BLaER1 (cell line): Measurements from ENCODE around the gene MESP2.
"Not testable (repeated sequence)": the region's sequence is repeated elsewhere in the genome, so short reads cannot be mapped to it uniquely, and the experiment has no call there.

ENCODE experiments used
- H3K27ac ChIP-seq: shearing (Covaris generic); formaldehyde crosslinking; 2 replicates; pipeline ENCODE4 v1.8.1; 2022
- H3K27me3 ChIP-seq: shearing (Covaris generic); formaldehyde crosslinking; 2 replicates; pipeline ENCODE4 v1.8.1; 2022
- H3K36me3 ChIP-seq: shearing (Covaris generic); formaldehyde crosslinking; 2 replicates; pipeline ENCODE4 v1.8.1; 2022
- H3K4me1 ChIP-seq: shearing (Covaris generic); formaldehyde crosslinking; 2 replicates; pipeline ENCODE4 v1.8.1; 2022
- H3K4me2 ChIP-seq: shearing (Covaris generic); formaldehyde crosslinking; 2 replicates; pipeline ENCODE4 v1.8.1; 2022
- H3K4me3 ChIP-seq: shearing (Covaris generic); formaldehyde crosslinking; 2 replicates; pipeline ENCODE4 v1.8.1; 2022
- H3K9ac ChIP-seq: shearing (Covaris generic); formaldehyde crosslinking; 2 replicates; pipeline ENCODE4 v1.8.1; 2022
- H3K9me3 ChIP-seq: shearing (Covaris generic); formaldehyde crosslinking; 2 replicates; pipeline ENCODE4 v1.8.1; 2022
- H4K20me1 ChIP-seq: shearing (Covaris generic); formaldehyde crosslinking; 2 replicates; pipeline ENCODE4 v1.8.1; 2022
- Cebpa-rat ChIP-seq: shearing (Covaris generic); IDR thresholded peaks from 2 replicates; pipeline ENCODE4 v1.8.1; 2022

Gene MESP2

GRCh38 chr15:89785064-89785773 lies 9.1 kb downstream of the MESP2 start:
- Histone ChIP-seq H3K9ac (no peak overlapping the region), H3K27me3 (no peaks in the 10 kb centered on the region), H3K9me3 (peaks cover 19% of the 10 kb centered on the region), H3K4me3 (no peak overlapping the region), H4K20me1 (no peaks in the 10 kb centered on the region), H3K4me1 (peaks cover 18% of the 10 kb centered on the region), H3K27ac (no peak overlapping the region), H3K36me3 (no peaks in the 10 kb centered on the region), H3K4me2 (no peak overlapping the region)
- TF ChIP-seq Cebpa-rat: no peak

GRCh38 chr15:89785774-89786140 lies 9.6 kb downstream of the MESP2 start:
- Histone ChIP-seq H3K4me3 (no peak overlapping the region), H3K27me3 (no peaks in the 10 kb centered on the region), H3K27ac (no peak overlapping the region), H3K4me2 (no peak overlapping the region), H3K36me3 (no peaks in the 10 kb centered on the region), H4K20me1 (no peaks in the 10 kb centered on the region), H3K9me3 (peaks cover 19% of the 10 kb centered on the region), H3K9ac (no peak overlapping the region), H3K4me1 (peaks cover 13% of the 10 kb centered on the region)
- TF ChIP-seq Cebpa-rat: no peak

GRCh38 chr15:89787944-89788343 lies 11.8 kb downstream of the MESP2 start:
- Histone ChIP-seq H3K9me3 (peaks cover 19% of the 10 kb centered on the region), H3K27me3 (no peaks in the 10 kb centered on the region), H4K20me1 (no peaks in the 10 kb centered on the region), H3K4me2 (no peak overlapping the region), H3K36me3 (no peaks in the 10 kb centered on the region), H3K9ac (no peak overlapping the region), H3K4me1 (0 out of 2 replicates have a peak, but pooled peaks cover 5% of the 10 kb centered on the region), H3K27ac (no peak overlapping the region), H3K4me3 (no peak overlapping the region)
- TF ChIP-seq Cebpa-rat: no peak

GRCh38 chr15:89788585-89788984 lies 12.5 kb downstream of the MESP2 start:
- H3K4me2 ChIP-seq, H3K4me1 ChIP-seq, H3K27ac ChIP-seq, H4K20me1 ChIP-seq, H3K27me3 ChIP-seq, H3K9ac ChIP-seq, H3K36me3 ChIP-seq, H3K4me3 ChIP-seq: not testable (repeated sequence)
- H3K9me3 ChIP-seq: peaks cover 19% of the 10 kb centered on the region

- Histone ChIP-seq H3K4me3 (no peak overlapping the region), H3K36me3 (no peaks in the 10 kb centered on the region), H3K27ac (no peak overlapping the region), H4K20me1 (no peaks in the 10 kb centered on the region), H3K4me2 (no peak overlapping the region), H3K27me3 (no peaks in the 10 kb centered on the region), H3K9me3 (peaks cover 19% of the 10 kb centered on the region), H3K4me1 (no peaks in the 10 kb centered on the region), H3K9ac (no peak overlapping the region)
- no peak for TF ChIP-seq Cebpa-rat
Measured at GRCh38 chr15:89790206-89790605, 14.1 kb downstream of the MESP2 start.

- Histone ChIP-seq H3K27me3 (no peaks in the 10 kb centered on the region), H3K4me3 (no peak overlapping the region), H3K27ac (no peak overlapping the region), H3K4me1 (no peaks in the 10 kb centered on the region), H3K36me3 (no peaks in the 10 kb centered on the region), H3K9me3 (peaks cover 19% of the 10 kb centered on the region), H3K4me2 (no peak overlapping the region), H3K9ac (no peak overlapping the region), H4K20me1 (no peaks in the 10 kb centered on the region)
- no peak for TF ChIP-seq Cebpa-rat
Measured at GRCh38 chr15:89790661-89791060, 14.5 kb downstream of the MESP2 start.

- Histone ChIP-seq H3K27me3 (no peaks in the 10 kb centered on the region), H3K9me3 (peaks cover 19% of the 10 kb centered on the region), H4K20me1 (no peaks in the 10 kb centered on the region), H3K36me3 (no peaks in the 10 kb centered on the region), H3K27ac (no peak overlapping the region), H3K4me3 (no peak overlapping the region), H3K9ac (no peak overlapping the region), H3K4me1 (no peaks in the 10 kb centered on the region), H3K4me2 (no peak overlapping the region)
- TF ChIP-seq Cebpa-rat: no peak
Measured at GRCh38 chr15:89792106-89792805, 16.1 kb downstream of the MESP2 start.

- no peak overlapping the region for H3K4me3 ChIP-seq
- H3K4me1 ChIP-seq: peaks cover 7% of the 10 kb centered on the region
- TF ChIP-seq Cebpa-rat: no peak
- H3K9ac ChIP-seq: no peak overlapping the region
- no peak overlapping the region for H3K4me2 ChIP-seq
- H3K27ac ChIP-seq: no peak overlapping the region
- 0 out of 2 replicates have a peak, but pooled peaks cover 10% of the 10 kb centered on the region for H4K20me1 ChIP-seq
- H3K9me3 ChIP-seq: no peaks in the 10 kb centered on the region
- no peaks in the 10 kb centered on the region for H3K36me3 ChIP-seq
- H3K27me3 ChIP-seq: no peaks in the 10 kb centered on the region
Measured at GRCh38 chr15:89794627-89795241, 18.6 kb downstream of the MESP2 start.

- no peak overlapping the region for H3K27ac ChIP-seq
- H3K4me2 ChIP-seq: no peak overlapping the region
- peaks cover 15% of the 10 kb centered on the region for H3K4me1 ChIP-seq
- H3K9me3 ChIP-seq: no peaks in the 10 kb centered on the region
- no peak for TF ChIP-seq Cebpa-rat
- H3K9ac ChIP-seq: no peak overlapping the region
- 0 out of 2 replicates have a peak, but pooled peaks cover 14% of the 10 kb centered on the region for H4K20me1 ChIP-seq
- H3K4me3 ChIP-seq: no peak overlapping the region
- no peaks in the 10 kb centered on the region for H3K36me3 ChIP-seq
- no peaks in the 10 kb centered on the region for H3K27me3 ChIP-seq
Measured at GRCh38 chr15:89795996-89796395, 19.9 kb downstream of the MESP2 start.

- TF ChIP-seq Cebpa-rat: no peak
- Histone ChIP-seq H3K27me3 (no peaks in the 10 kb centered on the region), H3K4me1 (peaks cover 23% of the 10 kb centered on the region), H3K9me3 (no peaks in the 10 kb centered on the region), H3K4me3 (no peak overlapping the region), H3K27ac (no peak overlapping the region), H3K4me2 (no peak overlapping the region), H4K20me1 (0 out of 2 replicates have a peak, but pooled peaks cover 14% of the 10 kb centered on the region), H3K9ac (no peak overlapping the region), H3K36me3 (no peaks in the 10 kb centered on the region)
Measured at GRCh38 chr15:89797678-89798201, 21.6 kb downstream of the MESP2 start.
